Tibial nerve (tissue), 4 donors: ENCODE results near the gene PROX1. TPM values are rescaled to one million over a fixed set of nuclear protein-coding genes. Genes with fewer than 3 reads are reported as not detected.

Source experiments
- DNase-seq, 2 donors: peaks; one replicate each; pipeline ENCODE4 v3.0.0-alpha.2; 2019; ENCODE audit warnings: low spot score in 2 of 2
- H3K27ac ChIP-seq, 4 donors: fragments of 200-600 bp; sonication (generic) in 3 of 4; one replicate each; pipeline ENCODE4 v1.5.1; 2017 to 2019; ENCODE audit warnings: mild to moderate bottlenecking in 1 of 4
- H3K27me3 ChIP-seq, 2 donors: fragments of 200-600 bp; sonication (generic) in 1 of 2; one replicate each; pipeline versions ENCODE4 v1.5.1 to v1.6.0; 2017 to 2019
- H3K36me3 ChIP-seq, 3 donors: fragments of 200-600 bp; sonication (generic); one replicate each; pipeline ENCODE4 v1.5.1; 2018 to 2019
- H3K4me1 ChIP-seq, 4 donors: fragments of 200-600 bp; sonication (generic) in 3 of 4; one replicate each; pipeline ENCODE4 v1.5.1; 2017 to 2019
- H3K4me3 ChIP-seq, 4 donors: fragments of 200-600 bp; sonication (generic) in 3 of 4; one replicate each; pipeline ENCODE4 v1.5.1; 2017 to 2019; ENCODE audit warnings: mild to moderate bottlenecking in 1 of 4, moderate library complexity in 1 of 4
- H3K9me3 ChIP-seq, 4 donors: fragments of 200-600 bp; sonication (generic) in 3 of 4; one replicate each; pipeline ENCODE4 v1.5.1; 2017 to 2019
- EP300 ChIP-seq, 2 donors: sonication (generic); formaldehyde crosslinking; IDR thresholded peaks; one replicate each; pipeline ENCODE4 v1.6.1; 2017; ENCODE audit warnings: antibody characterized with exemption in 2 of 2, mild to moderate bottlenecking in 1 of 2
- POLR2A ChIP-seq, 2 donors: fragments of 450-650 bp; IDR thresholded peaks; one replicate each; pipeline ENCODE4 v1.6.1; 2017; ENCODE audit warnings: antibody characterized with exemption in 2 of 2, mild to moderate bottlenecking in 2 of 2, moderate library complexity in 2 of 2
- WGBS, 2 donors: methylation state at CpG; one replicate each; pipeline ENCODE4 v1.1.5; 2018; 5-methylcytosine and 5-hydroxymethylcytosine counted together
- total RNA-seq, 4 donors: library from RNA; depleted of rRNA; stranded (reverse); fragments of >200 nt; gene quantifications; one replicate each; pipeline ENCODE4 v1.1.0, GENCODE V29; 2016
- TF ChIP-seq, protein P1 (sequence below), 5 experiments: fragments of 200-600 bp in 3 of 5; fragments of 450-650 bp in 2 of 5; sonication (generic) in 3 of 5; IDR thresholded peaks; one replicate each; pipeline ENCODE4 v1.5.1; 2016 to 2019; ENCODE audit warnings: antibody characterized with exemption in 5 of 5, mild to moderate bottlenecking in 3 of 5, moderate library complexity in 2 of 5

PROX1 gene
- total RNA-seq, 4 donors from 2014 or later: 0.84 to 1.2 (median 1.0) TPM

DNA sequence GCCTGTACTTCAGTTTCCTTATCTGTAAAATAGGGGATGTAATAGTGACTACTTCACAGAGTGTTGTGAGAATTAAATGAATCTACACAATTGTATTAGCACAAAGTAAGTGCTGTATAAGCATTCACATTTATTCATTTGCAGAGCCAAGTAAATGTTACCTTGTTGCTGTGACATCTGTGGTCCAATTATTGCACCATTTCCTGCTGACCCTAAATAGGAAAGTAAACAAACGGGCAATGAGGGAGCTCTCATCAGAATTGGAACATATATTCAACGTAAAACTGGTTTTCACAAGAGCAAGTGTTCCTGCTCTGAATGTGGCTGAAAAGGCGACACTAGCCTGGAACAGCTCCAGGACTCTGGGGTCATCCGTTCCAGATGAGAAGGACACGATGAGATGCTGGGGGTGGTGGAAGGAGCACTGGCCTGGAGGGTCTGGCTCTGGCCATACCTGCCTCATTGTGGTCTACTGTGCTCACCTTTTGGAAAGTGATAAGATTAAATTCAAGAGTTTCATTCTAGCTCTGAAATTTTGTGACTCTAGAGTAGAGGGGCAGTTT is 34.5 kb downstream of the PROX1 start:
- no peak for TF ChIP-seq EP300 (IDR thresholded peaks at IDR 0.05)
- TF ChIP-seq, protein P1, sequence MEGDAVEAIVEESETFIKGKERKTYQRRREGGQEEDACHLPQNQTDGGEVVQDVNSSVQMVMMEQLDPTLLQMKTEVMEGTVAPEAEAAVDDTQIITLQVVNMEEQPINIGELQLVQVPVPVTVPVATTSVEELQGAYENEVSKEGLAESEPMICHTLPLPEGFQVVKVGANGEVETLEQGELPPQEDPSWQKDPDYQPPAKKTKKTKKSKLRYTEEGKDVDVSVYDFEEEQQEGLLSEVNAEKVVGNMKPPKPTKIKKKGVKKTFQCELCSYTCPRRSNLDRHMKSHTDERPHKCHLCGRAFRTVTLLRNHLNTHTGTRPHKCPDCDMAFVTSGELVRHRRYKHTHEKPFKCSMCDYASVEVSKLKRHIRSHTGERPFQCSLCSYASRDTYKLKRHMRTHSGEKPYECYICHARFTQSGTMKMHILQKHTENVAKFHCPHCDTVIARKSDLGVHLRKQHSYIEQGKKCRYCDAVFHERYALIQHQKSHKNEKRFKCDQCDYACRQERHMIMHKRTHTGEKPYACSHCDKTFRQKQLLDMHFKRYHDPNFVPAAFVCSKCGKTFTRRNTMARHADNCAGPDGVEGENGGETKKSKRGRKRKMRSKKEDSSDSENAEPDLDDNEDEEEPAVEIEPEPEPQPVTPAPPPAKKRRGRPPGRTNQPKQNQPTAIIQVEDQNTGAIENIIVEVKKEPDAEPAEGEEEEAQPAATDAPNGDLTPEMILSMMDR (IDR thresholded peaks at IDR 0.05): no peak
- TF ChIP-seq POLR2A (IDR thresholded peaks at IDR 0.05): no peak
- Histone ChIP-seq H3K27ac (no peak overlapping the region), H3K36me3 (no peaks in the 10 kb centered on the region), H3K4me3 (no peak overlapping the region), H3K27me3 (no peaks in the 10 kb centered on the region), H3K9me3 (no peaks in the 10 kb centered on the region), H3K4me1 (no peaks in the 10 kb centered on the region)
- 73 to 75% methylated on average over 5 of the region's 5 CpGs for WGBS, 2 donors
- no peak for DNase-seq

DNA sequence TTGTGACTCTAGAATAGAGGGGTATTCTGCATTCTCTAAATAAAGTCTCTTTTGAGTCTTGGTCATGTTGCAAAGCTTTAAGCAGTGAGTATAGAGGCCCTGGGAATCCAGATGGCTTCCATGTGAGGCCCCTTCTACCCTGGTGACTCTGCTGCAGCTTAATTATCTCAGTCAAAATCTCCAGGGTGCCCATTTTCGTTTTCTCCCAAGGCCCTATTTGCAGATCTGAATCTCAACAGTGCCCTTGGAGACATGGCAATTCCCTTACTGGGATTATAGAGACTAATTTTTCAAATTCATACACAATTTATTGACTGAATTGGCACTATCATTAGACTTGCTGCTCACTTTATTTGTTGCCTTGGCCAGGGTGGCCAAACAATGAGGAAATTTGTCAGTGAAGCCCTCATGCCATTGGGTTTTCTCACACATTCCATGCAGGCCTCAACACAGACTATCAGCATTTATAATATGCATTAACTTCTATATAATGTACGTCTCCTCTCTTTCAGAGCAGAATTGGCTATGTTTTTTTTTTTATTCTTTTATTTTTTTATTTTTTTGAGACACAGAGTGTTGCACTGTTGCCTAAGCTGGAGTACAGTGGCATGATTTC is 35.1 kb downstream of the PROX1 start:
- 73 to 76% methylated on average over 2 of the region's 2 CpGs for WGBS, 2 donors
- H3K4me1 ChIP-seq: no peaks in the 10 kb centered on the region
- no peaks in the 10 kb centered on the region for H3K9me3 ChIP-seq
- no peaks in the 10 kb centered on the region for H3K36me3 ChIP-seq
- no peaks in the 10 kb centered on the region for H3K27me3 ChIP-seq
- no peak overlapping the region for H3K27ac ChIP-seq
- H3K4me3 ChIP-seq: no peak overlapping the region
- TF ChIP-seq EP300 (IDR thresholded peaks at IDR 0.05) (no peak), POLR2A (IDR thresholded peaks at IDR 0.05) (no peak)
- TF ChIP-seq, protein P1 (IDR thresholded peaks at IDR 0.05): no peak
- no peak for DNase-seq

DNA sequence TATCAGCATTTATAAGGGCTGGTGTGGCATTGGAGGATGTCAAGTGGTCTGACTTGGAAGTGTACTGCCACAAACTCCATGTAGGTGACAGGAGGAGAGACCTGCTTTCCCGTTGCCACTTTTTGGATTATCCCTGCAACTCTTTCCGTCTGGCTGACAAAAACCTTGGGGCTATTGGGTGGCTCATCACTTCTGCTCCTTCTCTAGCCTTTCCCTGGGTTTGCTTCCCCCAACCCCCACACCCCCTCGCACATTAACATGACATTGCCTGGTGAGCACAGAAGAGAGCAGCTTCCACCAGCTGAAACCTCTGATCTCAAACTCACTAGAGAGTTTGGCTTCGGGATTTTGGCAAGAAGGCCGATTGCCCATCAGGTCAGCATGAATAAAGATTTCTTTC is 39.2 kb downstream of the PROX1 start:
- 39 to 45% methylated on average over 5 of the region's 5 CpGs for WGBS, 2 donors
- no peak overlapping the region for H3K4me3 ChIP-seq
- TF ChIP-seq POLR2A (IDR thresholded peaks at IDR 0.05): no peak
- TF ChIP-seq, protein P1 (IDR thresholded peaks at IDR 0.05): no peak
- no peak for TF ChIP-seq EP300 (IDR thresholded peaks at IDR 0.05)

DNA sequence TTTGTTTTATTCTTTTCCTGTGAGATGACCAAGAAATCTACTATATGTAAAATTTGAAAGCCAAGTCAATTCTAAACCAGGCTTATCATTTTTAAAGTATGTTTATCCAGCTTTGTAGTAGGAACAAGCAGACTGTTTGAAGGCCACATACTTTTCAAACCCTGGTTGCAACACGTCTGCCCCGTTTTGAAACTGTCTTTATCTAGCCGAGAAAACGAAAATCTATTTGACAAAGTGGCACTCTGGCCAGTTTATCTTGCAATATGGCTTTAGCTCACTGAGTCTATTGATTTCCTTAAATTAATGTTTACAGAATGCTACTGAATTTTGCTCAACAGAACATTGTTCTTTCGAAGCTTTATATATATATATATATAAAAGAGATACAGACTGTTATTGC is 39.7 kb downstream of the PROX1 start:
- no peak overlapping the region for H3K27ac ChIP-seq
- WGBS, 2 donors: 52 to 55% methylated on average over 5 of the region's 5 CpGs
- no peaks in the 10 kb centered on the region for H3K9me3 ChIP-seq
- H3K27me3 ChIP-seq: peaks cover 0 to 6% of the 10 kb centered on the region in 2 donors
- H3K4me1 ChIP-seq: no peaks in the 10 kb centered on the region
- no peak overlapping the region for H3K4me3 ChIP-seq
- no peaks in the 10 kb centered on the region for H3K36me3 ChIP-seq
- no peak for DNase-seq
- TF ChIP-seq POLR2A (IDR thresholded peaks at IDR 0.05): no peak
- TF ChIP-seq, protein P1 (IDR thresholded peaks at IDR 0.05): no peak

More for the DNA sequence above, 39.2 kb downstream of the PROX1 start:
- Histone ChIP-seq H3K27me3 (peaks cover 0 to 6% of the 10 kb centered on the region in 2 donors), H3K4me1 (no peaks in the 10 kb centered on the region), H3K27ac (no peak overlapping the region), H3K36me3 (no peaks in the 10 kb centered on the region), H3K9me3 (no peaks in the 10 kb centered on the region)
- DNase-seq: no peak

DNA sequence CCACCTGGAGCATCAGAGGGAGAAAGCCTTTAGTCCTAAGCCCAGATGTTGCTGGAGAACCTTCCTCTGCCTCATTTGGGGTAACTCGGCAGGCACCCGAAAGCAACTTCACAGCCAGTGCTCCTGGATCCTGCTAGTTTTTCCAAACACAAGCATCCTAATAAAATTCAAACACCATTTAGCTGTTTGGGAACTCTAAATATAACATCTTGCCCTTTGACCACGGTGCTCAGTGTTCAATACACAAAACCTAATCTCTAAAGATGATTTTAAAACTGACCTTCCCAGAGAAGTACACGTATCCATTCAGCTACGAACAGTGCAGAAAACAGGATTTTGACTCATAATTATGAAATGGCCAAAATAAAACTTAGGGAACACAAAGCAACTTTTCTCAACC is 40.3 kb downstream of the PROX1 start:
- DNase-seq: no peak
- no peaks in the 10 kb centered on the region for H3K36me3 ChIP-seq
- H3K27ac ChIP-seq: no peak overlapping the region
- H3K4me1 ChIP-seq: no peaks in the 10 kb centered on the region
- 65 to 70% methylated on average over 5 of the region's 5 CpGs for WGBS, 2 donors
- no peak overlapping the region for H3K4me3 ChIP-seq
- H3K27me3 ChIP-seq: peaks cover 0 to 6% of the 10 kb centered on the region in 2 donors
- no peaks in the 10 kb centered on the region for H3K9me3 ChIP-seq
- TF ChIP-seq POLR2A (IDR thresholded peaks at IDR 0.05) (no peak), EP300 (IDR thresholded peaks at IDR 0.05) (no peak)
- TF ChIP-seq, protein P1 (IDR thresholded peaks at IDR 0.05): no peak
